GM11168 (cell line): ENCODE data around the gene UBAP1L.
"Not testable (repeated sequence)": the region's sequence is repeated elsewhere in the genome, so short reads cannot be mapped to it uniquely, and the experiment has no call there.

ENCODE experiments used
- in situ Hi-C: fragments of 300-500 bp; cut with MboI; formaldehyde crosslinking; loops from one replicate; pipeline ENCODE4 v1.12.0; 2022; ENCODE audit warnings: low sequenced_read_pairs; ENCODE audit not compliant: unreplicated experiment

The UBAP1L gene

DNA sequence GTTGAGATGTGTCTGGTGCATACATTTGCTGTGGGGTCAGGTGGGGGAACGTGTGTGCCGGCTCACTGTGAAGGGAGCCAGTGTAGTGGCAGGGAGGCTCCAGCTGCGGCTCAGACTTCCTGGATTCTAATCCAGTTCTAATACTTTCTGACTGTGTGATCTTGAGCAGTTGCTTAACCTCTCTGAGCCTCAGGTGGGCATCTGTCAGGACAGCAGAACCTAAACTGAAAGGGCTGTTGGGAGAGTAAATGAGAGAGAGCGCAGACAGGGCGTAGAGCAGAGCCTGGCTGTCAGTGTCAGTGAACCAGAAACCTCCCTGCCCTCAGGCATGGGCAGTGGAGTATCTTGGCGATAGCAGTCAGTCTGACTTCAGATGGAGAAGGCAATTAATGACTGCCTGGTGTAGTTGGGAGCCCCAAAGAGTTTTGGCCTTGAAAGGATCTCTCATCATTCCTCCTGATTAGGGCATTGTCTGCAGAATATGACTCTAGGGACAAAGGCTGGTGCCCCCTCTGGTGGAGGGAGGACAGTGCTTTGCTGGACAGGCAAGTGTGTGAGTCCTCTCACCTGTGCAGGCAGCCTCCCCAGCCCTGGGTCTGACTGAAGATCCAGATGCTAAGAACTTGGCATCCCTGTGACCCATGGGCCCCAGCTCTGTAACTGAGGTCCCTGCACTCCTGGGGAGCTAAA lies 28.9 kb downstream of the UBAP1L start:
- in situ Hi-C loops = no loop called here

DNA sequence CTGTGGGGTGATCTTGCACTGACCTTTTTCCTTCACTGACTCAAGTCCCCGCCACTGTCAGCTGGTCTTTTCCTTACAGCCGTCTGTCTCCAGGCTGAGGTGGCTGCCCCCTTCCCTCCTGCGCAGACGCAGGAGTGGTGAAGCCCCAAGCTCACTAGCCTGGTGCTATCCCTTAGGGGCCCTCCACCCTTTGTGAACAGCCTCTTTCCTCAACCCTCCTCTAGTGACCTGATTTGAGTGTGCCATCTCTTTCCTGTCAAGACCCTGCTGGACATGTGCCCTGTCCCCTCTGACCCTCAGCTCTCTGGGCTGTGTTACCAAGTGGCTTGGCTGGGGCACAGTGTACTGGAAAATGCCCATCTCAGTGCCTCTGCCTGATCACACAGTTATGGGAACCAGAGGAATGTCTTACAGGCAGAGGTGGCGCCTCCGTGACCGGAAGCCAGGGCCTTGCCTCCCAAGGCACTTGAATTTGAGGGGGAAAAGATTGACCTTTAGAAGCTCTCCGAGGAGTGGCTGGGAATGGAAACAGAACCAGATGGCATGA lies 29.7 kb downstream of the UBAP1L start:
- in situ Hi-C loops = no loop called here

DNA sequence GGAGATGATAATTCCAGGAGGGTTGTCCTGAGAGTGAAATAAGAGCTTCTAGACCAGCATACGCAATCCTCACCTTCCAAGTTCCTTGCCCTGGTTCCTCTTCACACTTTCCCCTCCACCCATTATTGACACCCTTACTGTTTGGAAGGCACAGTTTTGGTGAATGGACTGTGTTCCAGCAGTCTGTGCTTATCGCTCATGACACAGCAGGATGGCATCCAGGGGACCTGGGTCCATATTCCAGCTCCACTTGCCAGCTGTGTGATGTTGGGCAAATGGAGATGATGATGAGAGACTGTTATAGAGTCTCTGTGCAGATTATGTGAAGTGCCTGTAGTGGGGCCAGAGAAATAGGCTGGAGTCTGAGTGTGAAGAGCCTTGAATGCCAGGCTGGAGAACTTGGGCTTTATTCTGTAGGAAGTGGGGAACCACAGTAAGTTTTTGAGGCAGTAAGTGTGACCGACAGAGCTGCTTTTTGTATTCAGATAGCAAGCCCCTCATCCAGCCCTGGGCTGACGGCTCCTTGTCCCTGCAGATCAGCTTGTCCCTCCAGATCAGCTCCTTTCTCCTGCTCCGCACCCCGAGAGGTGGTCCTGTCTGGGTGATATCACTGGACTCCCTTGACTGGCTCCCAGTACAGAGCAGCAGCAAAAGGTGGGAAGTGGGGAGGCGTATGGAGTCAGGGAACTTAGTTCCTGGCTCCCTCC lies 30.3 kb downstream of the UBAP1L start:
- in situ Hi-C loops = no loop called here

DNA sequence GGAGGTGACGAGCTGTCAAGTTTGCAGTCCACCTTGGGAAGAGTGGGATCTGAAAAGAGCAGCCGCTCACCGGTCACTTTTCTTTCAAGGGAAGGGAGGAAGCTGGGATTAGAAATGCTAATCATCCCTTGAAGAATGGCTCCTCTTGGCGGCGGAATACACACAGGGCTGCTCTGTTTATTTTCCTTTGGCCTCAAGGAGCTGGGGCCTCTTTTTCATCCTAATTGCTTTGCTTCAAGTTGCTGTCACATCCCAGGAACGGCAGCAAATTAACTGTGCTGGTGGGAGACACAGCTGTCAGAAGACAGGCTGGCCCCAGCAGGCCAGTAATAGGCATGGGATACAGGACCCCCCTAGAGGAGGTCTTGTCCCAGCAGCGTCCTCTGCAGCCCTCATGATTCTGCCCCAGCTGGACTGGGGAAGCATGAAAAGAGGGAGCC lies 31.7 kb downstream of the UBAP1L start:
- in situ Hi-C loops = no loop called here

DNA sequence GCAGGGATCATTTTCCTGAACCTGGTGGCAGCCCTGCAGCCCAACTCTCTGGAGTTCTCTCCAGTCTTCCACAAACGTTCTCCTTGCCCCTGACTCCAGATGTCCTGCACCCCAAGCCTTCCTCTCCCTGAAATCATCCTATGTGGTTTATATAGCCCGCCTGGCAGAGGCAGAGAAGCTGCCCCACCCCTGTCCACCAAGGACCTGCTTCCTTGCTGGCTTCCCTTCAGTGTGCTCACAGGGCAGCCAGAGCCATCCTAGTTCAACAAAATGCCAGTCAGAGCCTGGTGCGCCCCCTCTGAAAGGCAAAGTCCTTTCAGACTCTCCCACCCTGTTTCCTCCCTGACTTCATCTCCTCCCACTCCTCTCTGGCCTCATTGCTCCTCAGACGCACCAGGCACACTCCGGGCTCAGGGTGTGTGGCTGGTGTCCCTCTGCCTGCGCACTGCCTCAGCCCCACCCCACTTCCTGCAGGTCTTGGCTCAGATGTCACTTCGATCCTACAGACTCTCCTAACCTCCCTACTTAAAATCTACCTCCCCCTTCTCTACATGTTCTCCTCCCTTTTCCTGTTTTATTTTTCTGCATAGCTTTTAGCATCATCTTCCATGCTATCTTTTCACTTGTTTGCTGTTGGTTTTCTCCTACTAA lies 32.6 kb downstream of the UBAP1L start:
- in situ Hi-C loops = no loop called here

DNA sequence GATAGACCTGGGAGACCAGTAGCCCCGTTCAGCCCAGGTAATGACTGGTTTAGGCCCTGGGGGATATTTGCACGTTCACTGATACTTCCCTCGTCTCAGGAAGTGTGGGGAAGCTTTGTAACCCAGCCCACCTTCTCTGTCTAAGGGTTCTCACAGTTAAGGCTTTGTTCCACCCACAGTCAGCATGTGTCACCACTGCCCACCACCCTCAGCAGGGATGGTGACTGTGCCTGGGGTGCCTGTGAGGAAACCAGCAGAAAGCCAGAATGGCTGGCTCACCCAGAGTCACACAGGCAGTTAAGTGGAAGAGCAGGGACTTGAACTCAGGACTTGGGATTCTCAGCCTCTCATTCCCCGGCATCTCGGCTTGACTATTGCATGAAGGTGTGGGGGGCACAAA lies 33.2 kb downstream of the UBAP1L start:
- in situ Hi-C loops = no loop called here

DNA sequence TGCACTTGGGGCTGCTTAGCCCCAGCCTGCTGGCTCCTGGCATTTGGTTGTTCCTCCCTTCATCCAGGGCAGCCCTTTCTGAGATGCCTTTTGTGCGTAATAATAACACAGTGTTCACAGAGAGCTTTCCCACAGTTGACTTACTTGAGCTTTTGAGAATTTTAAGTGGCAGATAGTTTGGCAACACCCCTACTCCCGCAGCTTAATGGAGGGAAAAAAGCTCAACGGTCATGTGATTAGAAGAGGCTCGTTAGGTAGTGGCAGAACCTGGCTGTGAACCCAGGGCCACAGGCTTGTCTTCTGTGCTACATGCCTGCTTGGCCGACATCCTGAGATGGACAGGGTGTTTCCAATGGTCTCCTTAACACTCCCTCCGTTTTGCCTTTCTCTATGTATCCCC lies 33.7 kb downstream of the UBAP1L start:
- in situ Hi-C loops = no loop called here

DNA sequence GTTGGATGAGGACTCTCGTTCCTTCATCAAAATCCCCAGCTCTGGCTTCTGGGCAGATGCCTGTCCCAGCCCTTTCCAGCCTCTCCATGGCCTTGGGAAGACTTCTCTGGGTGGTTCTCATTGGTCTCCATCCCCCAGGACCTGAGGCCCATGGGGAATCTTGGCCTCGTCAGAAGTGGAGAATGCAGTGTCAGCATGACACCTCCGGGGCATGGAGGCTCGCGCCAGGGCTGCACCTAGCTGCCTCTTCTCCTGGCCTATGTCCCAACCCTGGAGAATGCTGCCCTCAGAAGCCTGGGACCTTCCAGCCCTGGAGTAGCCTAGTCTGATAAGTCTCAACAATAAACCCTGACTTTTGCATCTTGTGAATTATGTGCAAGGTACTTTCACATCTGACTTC lies 35.4 kb downstream of the UBAP1L start:
- in situ Hi-C loops = no loop called here

DNA sequence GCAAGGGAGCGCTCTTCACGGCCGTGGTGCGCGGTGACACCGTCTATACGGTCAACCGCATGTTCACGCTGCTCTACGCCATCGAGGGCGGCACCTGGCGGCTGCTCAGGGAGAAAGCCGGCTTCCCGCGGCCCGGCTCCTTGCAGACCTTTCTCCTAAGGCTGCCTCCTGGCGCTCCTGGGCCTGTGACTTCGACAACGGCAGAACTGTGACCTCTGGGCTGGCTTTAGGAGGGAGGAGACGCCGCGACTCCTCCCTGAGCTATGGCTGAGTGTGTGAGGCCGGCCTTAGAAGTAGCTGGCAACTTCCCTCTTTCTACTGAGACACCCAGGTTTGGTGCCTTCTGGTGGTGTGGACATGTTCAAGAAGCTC lies 37.0 kb downstream of the UBAP1L start:
- in situ Hi-C loops = no loop called here

DNA sequence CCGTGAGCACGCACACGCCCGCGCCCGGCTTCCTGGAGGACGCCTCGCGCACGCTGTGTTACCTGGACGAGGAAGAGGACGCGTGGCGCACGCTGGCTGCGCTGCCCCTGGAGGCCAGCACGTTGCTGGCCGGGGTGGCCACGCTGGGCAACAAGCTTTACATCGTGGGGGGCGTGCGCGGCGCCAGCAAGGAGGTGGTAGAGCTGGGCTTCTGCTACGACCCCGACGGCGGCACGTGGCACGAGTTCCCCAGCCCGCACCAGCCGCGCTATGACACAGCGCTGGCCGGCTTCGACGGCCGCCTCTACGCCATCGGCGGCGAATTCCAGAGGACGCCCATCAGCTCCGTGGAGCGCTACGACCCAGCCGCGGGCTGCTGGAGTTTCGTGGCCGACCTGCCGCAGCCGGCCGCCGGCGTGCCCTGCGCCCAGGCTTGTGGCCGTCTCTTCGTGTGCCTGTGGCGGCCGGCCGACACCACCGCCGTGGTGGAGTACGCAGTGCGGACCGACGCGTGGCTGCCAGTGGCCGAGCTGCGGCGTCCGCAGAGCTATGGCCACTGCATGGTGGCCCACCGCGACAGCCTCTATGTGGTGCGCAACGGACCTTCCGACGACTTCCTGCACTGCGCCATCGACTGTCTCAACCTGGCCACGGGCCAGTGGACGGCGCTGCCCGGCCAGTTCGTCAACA lies 37.6 kb downstream of the UBAP1L start:
- in situ Hi-C loops = no loop called here

DNA sequence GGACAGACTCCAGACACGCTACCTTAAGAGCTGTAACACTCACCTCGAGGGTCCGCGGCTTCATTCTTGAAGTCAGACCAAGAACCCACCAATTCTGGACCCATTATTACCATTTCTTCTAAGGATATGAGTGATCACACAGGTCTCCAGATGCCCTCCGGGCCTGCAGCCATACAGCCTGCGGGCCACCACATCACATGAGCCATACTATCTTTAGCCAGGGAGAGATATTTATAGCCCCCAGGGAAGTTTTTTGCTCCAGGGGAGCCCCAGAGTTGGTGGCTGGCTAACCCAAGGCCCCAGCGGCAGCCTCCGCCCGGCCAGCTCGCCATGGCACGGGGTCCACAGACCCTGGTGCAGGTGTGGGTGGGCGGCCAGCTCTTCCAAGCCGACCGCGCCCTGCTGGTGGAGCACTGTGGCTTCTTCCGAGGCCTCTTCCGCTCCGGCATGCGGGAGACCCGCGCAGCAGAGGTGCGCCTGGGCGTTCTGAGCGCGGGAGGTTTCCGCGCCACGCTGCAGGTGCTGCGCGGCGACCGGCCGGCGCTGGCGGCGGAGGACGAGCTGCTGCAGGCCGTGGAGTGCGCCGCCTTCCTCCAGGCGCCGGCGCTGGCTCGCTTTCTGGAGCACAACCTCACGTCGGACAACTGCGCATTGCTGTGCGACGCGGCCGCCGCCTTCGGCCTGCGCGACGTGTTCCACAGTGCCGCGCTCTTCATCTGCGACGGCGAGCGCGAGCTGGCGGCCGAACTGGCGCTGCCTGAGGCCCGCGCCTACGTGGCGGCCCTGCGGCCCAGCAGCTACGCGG lies 38.3 kb downstream of the UBAP1L start, which contains the start of gene KBTBD13:
KBTBD13 (plus strand) TSS at position 261 of the 805 bp plus-strand sequence; CDS start at position 331, 70 bp downstream.
- in situ Hi-C loops = no loop called here

DNA sequence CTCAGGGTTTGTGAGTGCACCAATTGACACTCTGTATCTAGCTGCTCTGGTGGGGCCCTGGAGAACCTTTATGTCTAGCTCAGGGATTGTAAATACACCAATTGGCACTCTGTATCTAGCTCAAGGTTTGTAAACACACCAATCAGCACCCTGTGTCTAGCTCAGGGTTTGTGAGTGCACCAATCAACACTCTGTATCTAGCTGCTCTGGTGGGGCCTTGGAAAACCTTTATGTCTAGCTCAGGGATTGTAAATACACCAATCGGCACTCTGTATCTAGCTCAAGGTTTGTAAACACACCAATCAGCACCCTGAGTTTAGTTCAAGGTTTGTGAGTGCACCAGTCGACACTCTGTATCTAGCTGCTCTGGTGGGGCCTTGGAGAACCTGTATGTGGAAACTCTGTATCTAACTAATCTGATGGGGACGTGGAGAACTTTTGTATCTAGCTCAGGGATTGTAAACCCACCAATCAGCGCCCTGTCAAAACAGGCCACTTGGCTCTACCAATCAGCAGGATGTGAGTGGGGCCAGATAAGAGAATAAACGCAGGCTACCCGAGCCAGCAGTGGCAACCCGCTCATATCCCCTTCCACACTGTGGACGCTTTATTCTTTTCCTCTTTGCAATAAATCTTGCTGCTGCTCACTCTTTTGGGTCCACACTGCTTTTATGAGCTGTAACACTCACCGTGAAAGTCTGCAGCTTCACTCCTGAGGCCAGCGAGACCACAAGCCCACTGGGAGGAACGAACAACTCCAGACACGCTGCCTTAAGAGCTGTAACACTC lies 39.2 kb downstream of the UBAP1L start:
- in situ Hi-C loops = not testable (repeated sequence)

DNA sequence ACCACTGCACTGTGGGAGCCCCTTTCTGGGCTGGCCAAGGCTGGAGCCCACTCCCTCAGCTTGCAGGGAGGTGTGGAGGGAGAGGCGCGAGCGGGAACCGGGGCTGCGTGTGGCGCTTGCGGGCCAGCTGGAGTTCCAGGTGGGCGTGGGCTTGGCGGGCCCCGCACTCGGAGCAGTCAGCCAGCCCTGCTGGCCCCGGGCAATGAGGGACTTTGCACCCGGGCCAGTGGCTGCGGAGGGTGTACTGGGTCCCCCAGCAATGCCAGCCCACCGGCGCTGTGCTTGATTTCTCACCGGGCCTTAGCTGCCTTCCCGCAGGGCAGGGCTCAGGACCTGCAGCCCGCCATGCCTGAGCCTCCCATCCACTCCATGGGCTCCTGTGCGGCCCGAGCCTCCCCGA lies 40.1 kb downstream of the UBAP1L start:
- in situ Hi-C loops = not testable (repeated sequence)

DNA sequence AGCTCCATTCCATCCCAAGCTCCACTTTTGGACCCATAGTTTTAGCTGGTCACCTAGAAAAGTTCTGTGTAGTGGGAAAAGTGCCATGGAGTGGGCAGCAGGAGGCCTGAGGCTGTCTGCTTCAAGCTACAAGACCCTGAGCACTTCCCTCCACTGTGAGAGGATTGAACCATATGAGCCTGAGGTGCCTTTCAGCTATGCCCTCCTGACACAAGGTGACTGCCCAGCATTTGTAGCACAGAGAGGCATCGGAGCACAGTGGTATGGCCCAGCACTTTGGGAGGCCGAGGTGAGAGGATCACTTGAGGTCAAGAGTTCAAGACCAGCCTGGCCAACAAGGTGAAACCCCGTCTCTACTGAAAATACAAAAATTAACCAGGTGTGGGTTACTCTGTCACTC lies 42.4 kb downstream of the UBAP1L start:
- in situ Hi-C loops = no loop called here

DNA sequence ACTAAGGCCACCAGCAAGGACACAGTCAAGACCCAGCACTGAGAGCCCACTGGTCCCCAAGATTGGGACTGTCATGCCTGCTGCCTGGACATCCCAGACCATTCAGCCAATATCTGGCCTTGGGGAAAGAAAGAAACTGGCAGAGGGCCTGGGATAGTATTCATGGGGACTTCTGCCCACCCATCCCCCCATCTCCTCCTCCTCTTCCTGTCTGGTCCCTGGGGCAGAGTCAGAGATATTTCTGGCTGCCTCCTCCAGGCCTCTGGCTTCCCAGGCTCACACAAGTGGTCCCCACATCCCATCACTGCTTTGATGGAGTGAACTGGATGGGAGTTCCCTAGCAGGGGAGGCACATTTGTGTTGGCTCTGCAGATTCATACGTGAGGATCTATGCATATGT lies 43.0 kb downstream of the UBAP1L start:
- in situ Hi-C loops = no loop called here

DNA sequence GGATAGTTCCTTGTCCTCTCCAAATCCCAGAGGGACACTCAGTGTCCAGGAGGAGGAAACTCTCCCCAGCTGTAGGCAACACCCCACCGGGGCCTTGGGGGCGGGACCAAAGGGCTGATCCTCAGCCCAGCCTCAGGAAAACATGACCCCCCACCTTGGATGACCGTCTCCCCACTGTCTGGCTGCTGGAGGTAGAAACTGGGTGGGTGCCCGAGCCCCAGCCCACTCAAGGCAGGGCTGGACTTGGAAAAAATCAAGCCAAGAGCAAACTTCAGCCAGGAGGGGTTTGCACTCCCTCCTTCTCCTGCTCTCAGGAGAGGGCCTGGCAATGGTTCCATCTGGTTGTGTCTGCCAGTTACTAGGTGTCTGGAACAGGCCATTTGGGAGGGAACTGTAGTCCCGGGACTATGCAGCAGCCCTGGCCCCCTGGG lies 43.6 kb downstream of the UBAP1L start:
- in situ Hi-C loops = no loop called here

DNA sequence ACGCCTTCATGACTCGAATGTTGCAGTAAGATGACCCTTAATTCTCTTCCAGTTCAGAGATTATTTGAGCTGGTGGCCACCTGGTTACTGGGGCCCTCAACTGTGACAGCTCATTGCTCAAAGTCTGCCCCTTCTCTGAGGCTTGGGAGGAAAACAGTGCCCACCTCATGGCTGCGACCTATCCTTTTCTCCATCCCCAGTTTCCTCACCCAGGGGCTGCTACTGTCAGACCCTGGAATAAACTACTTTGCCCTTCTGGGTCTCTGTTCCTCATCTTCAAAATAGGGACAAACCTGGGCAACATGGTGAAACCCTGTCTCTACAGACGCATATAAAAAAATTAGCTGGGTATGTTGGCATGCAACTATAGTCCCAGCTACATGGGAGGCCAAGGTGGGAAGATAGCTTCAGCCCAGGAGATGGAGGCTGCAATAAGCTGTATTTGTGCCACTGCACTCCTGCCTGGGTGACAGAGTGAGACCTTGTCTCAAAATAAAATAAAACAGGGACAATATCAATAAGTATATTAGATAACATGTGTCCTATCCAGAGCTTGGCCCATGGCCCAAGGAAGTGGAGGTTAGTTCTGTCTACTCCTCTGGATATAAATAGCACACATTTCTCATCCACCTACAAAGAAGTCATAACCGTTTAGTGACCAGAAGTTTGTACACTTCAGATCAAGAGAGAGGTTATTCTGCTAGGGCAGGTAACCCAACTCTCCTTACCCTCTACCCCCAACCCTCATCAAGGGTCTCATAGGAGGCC lies 45.0 kb downstream of the UBAP1L start:
- in situ Hi-C loops = no loop called here

DNA sequence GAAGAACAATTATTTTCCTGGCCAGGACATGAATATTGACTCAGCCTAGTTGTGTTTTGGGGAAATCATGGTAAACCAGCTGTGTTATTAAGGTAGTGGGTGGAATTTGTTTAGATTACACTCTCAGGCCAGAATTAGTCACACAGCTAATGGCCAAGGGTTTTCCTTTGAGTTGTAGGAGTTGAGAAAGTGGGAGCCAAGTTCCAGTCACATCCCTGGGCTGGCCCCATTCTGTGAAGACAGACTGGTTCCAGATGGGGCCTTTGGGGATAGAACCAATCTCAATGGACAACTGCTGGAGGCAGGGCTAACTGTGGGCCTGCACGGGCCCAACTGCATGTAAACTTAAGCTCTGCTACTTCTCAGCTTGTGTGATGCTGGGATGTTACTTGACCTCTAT lies 45.8 kb downstream of the UBAP1L start:
- in situ Hi-C loops = no loop called here
